Mesothelial cell of epicardium (in vitro differentiated cells): ENCODE results near the gene XPC. TPM values are rescaled to one million over a fixed set of nuclear protein-coding genes. Genes with fewer than 3 reads are reported as not detected.
"Not testable (repeated sequence)": the region's sequence is repeated elsewhere in the genome, so short reads cannot be mapped to it uniquely, and the experiment has no call there.

ENCODE experiments used
- DNase-seq, 2 experiments: peaks; one replicate each; pipeline ENCODE4 v3.0.0; 2021; ENCODE audit warnings: low spot score in 2 of 2; ENCODE audit not compliant: unreplicated experiment in 2 of 2
- H3K27ac Mint-ChIP-seq: 2 replicates; pipeline ENCODE4 v1.8.0; 2021; ENCODE audit warnings: mixed read lengths
- H3K27me3 Mint-ChIP-seq: 2 replicates; pipeline ENCODE4 v1.8.0; 2021; ENCODE audit warnings: low read depth, mixed read lengths
- H3K36me3 Mint-ChIP-seq: 2 replicates; pipeline ENCODE4 v1.8.0; 2021; ENCODE audit warnings: mixed read lengths
- H3K4me1 Mint-ChIP-seq: 2 replicates; pipeline ENCODE4 v1.8.0; 2021; ENCODE audit warnings: mixed read lengths
- H3K4me3 Mint-ChIP-seq: 2 replicates; pipeline ENCODE4 v1.8.0; 2021; ENCODE audit warnings: mild to moderate bottlenecking, moderate library complexity, mixed read lengths
- H3K9me3 Mint-ChIP-seq: 2 replicates; pipeline ENCODE4 v1.8.0; 2021; ENCODE audit warnings: mixed read lengths
- CTCF ChIP-seq: fragments of 200-600 bp; sonication (generic); IDR thresholded peaks from one replicate; pipeline ENCODE4 v1.5.0; 2021; ENCODE audit warnings: antibody characterized with exemption; ENCODE audit not compliant: unreplicated experiment
- total RNA-seq: library from RNA; stranded (reverse); gene quantifications from 3 replicates; pipeline ENCODE4 v1.2.1, GENCODE V29; 2021

The XPC gene
- total RNA-seq, 1 donor from 2014 or later: 47.8 TPM

GRCh38 chr3:14113965-14114635, 64.3 kb downstream of the XPC start:
- no peak overlapping the region for H3K27ac Mint-ChIP-seq
- peaks cover 8% of the 10 kb centered on the region for H3K4me1 Mint-ChIP-seq
- peaks cover 18% of the 10 kb centered on the region for H3K36me3 Mint-ChIP-seq
- no peak for DNase-seq
- TF ChIP-seq CTCF: peak; percentile 11
- no peaks in the 10 kb centered on the region for H3K27me3 Mint-ChIP-seq
- H3K4me3 Mint-ChIP-seq: no peak overlapping the region
- no peaks in the 10 kb centered on the region for H3K9me3 Mint-ChIP-seq

- Mint-ChIP-seq H3K36me3 (peaks cover 18% of the 10 kb centered on the region), H3K4me1 (peaks cover 8% of the 10 kb centered on the region), H3K27ac (no peak overlapping the region), H3K27me3 (peaks cover 6% of the 10 kb centered on the region), H3K9me3 (no peaks in the 10 kb centered on the region), H3K4me3 (no peak overlapping the region)
- no peak for TF ChIP-seq CTCF
- DNase-seq: no peak
These were observed 67.7 kb downstream of the XPC start for GRCh38 chr3:14110699-14111098.

- not testable (repeated sequence) for H3K4me3 Mint-ChIP-seq, H3K27me3 Mint-ChIP-seq, DNase-seq, H3K9me3 Mint-ChIP-seq, H3K27ac Mint-ChIP-seq, H3K4me1 Mint-ChIP-seq
- peaks cover 18% of the 10 kb centered on the region for H3K36me3 Mint-ChIP-seq
These were observed 68.6 kb downstream of the XPC start for GRCh38 chr3:14109821-14110220.

GRCh38 chr3:14097616-14098391, 80.6 kb downstream of the XPC start:
- DNase-seq: no peak
- H3K27me3 Mint-ChIP-seq: peaks cover 33% of the 10 kb centered on the region
- peaks cover 17% of the 10 kb centered on the region for H3K9me3 Mint-ChIP-seq
- TF ChIP-seq CTCF: no peak
- H3K36me3 Mint-ChIP-seq: no peaks in the 10 kb centered on the region
- H3K4me3 Mint-ChIP-seq: no peak overlapping the region
- H3K4me1 Mint-ChIP-seq: no peaks in the 10 kb centered on the region
- H3K27ac Mint-ChIP-seq: no peak overlapping the region

GRCh38 chr3:14096742-14097141, 81.7 kb downstream of the XPC start:
- peaks cover 17% of the 10 kb centered on the region for H3K9me3 Mint-ChIP-seq
- H3K4me1 Mint-ChIP-seq: no peaks in the 10 kb centered on the region
- H3K4me3 Mint-ChIP-seq: no peak overlapping the region
- peaks cover 33% of the 10 kb centered on the region for H3K27me3 Mint-ChIP-seq
- H3K27ac Mint-ChIP-seq: no peak overlapping the region
- no peaks in the 10 kb centered on the region for H3K36me3 Mint-ChIP-seq
- TF ChIP-seq CTCF: no peak
- DNase-seq: no peak

Other genes with a start within 250 kb of the XPC start
- 7.1 to 7.3 TPM (median 7.3 TPM) in 3 replicates for gene CHCHD4, start 53.7 kb downstream of the XPC start, total RNA-seq
- 50.0 to 52.5 TPM (median 51.5 TPM) in 3 replicates for gene TMEM43, start 53.5 kb downstream of the XPC start, total RNA-seq
- 9.6 to 10.9 TPM (median 9.7 TPM) in 3 replicates for gene LSM3, start 216 bp upstream of the XPC start, total RNA-seq
- gene SLC6A6, start 224.0 kb upstream of the XPC start, total RNA-seq: 19.3 to 21.2 TPM (median 20.0 TPM) in 3 replicates